ENCODE measurements around the gene PLPP3. TPM values are rescaled to one million over a fixed set of nuclear protein-coding genes. Genes with fewer than 3 reads are reported as not detected.

PLPP3 gene
- polyA plus RNA-seq, 3 donors = 0.21 to 0.32 TPM; not detected in 1

DNA sequence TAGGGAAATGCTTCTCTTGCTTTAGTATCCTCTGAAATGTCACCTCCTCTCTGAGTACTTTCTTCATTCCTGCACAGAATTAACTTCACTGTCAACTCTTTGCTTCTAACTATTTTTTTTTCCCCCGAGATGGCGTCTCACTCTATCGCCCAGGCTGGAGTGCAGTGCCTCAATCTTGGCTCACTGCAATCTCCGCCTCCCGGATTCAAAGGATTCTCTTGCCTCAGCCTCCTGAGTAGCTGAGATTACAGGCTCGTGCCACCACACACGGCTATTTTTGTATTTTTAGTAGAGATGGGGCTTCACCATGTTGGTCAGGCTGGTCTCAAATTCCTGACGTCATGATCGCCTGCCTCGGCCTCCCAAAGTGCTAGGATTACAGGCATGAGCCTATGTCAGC is 1.4 kb upstream of the PLPP3 start:
- Histone ChIP-seq H3K36me3 (replicated peaks in 1 of 2; ENCODE audit: control insufficient read depth in 1 of 2, insufficient read depth in 2 of 2, low read length in 2 of 2) (no peaks in the 10 kb centered on the region), H2AFZ (ENCODE audit: insufficient read depth, low read depth, low read length, poor library complexity, severe bottlenecking) (no peak overlapping the region), H3K27ac (ENCODE audit: low read depth in 1 of 2, low read length in 2 of 2) (no peak overlapping the region), H3K4me3 (replicated peaks in 1 of 3; ENCODE audit: low read depth in 2 of 3, low read length in 3 of 3) (no peak overlapping the region), H3K79me2 (ENCODE audit: insufficient read depth, low read length) (no peaks in the 10 kb centered on the region), H3K27me3 (ENCODE audit: control insufficient read depth in 2 of 2, insufficient read depth in 2 of 2, low read length in 2 of 2) (peaks cover 15 to 30% of the 10 kb centered on the region in 2 donors), H3K9me3 (replicated peaks in 1 of 2; ENCODE audit: control insufficient read depth in 1 of 2, insufficient read depth in 1 of 2, low read length in 2 of 2) (no peaks in the 10 kb centered on the region), H4K20me1 (ENCODE audit: insufficient read depth, low read length) (no peaks in the 10 kb centered on the region), H3K4me2 (replicated peaks; ENCODE audit: extremely low read depth, low read length, poor library complexity, severe bottlenecking) (no peak overlapping the region), H3K9ac (ENCODE audit: insufficient read depth, low read length, poor library complexity, severe bottlenecking) (no peak overlapping the region), H3K4me1 (ENCODE audit: control insufficient read depth in 1 of 2, insufficient read depth in 2 of 2, low read length in 2 of 2) (peaks cover 6 to 23% of the 10 kb centered on the region in 2 donors)
- 98% methylated on average over 9 of the region's 10 CpGs for WGBS (ENCODE audit: insufficient coverage)
- no peaks in the 10 kb centered on the region for H3K36me3 Mint-ChIP-seq
- TF ChIP-seq, protein P1, sequence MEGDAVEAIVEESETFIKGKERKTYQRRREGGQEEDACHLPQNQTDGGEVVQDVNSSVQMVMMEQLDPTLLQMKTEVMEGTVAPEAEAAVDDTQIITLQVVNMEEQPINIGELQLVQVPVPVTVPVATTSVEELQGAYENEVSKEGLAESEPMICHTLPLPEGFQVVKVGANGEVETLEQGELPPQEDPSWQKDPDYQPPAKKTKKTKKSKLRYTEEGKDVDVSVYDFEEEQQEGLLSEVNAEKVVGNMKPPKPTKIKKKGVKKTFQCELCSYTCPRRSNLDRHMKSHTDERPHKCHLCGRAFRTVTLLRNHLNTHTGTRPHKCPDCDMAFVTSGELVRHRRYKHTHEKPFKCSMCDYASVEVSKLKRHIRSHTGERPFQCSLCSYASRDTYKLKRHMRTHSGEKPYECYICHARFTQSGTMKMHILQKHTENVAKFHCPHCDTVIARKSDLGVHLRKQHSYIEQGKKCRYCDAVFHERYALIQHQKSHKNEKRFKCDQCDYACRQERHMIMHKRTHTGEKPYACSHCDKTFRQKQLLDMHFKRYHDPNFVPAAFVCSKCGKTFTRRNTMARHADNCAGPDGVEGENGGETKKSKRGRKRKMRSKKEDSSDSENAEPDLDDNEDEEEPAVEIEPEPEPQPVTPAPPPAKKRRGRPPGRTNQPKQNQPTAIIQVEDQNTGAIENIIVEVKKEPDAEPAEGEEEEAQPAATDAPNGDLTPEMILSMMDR (IDR thresholded peaks at IDR 0.05) = no peak
- no peaks in the 10 kb centered on the region for H3K9me3 Mint-ChIP-seq
- H3K27me3 Mint-ChIP-seq (ENCODE audit: low read depth in 3 of 3) = peaks cover 26 to 37% (median 29%) of the 10 kb centered on the region in 3 donors
- intact Hi-C loops (cut with micrococcal nuclease) = loop anchor here (10.0 kb wide), 3 partner anchors 1206 to 1436 kb away; no protein-coding TSS in a partner anchor
- peaks cover 29% of the 10 kb centered on the region for H3K4me1 Mint-ChIP-seq
- no peak for DNase-seq
- no peak overlapping the region for H3K27ac Mint-ChIP-seq
- peak overlapping the region in 1 of 2 donors; percentile 16 for H3K4me3 Mint-ChIP-seq

DNA sequence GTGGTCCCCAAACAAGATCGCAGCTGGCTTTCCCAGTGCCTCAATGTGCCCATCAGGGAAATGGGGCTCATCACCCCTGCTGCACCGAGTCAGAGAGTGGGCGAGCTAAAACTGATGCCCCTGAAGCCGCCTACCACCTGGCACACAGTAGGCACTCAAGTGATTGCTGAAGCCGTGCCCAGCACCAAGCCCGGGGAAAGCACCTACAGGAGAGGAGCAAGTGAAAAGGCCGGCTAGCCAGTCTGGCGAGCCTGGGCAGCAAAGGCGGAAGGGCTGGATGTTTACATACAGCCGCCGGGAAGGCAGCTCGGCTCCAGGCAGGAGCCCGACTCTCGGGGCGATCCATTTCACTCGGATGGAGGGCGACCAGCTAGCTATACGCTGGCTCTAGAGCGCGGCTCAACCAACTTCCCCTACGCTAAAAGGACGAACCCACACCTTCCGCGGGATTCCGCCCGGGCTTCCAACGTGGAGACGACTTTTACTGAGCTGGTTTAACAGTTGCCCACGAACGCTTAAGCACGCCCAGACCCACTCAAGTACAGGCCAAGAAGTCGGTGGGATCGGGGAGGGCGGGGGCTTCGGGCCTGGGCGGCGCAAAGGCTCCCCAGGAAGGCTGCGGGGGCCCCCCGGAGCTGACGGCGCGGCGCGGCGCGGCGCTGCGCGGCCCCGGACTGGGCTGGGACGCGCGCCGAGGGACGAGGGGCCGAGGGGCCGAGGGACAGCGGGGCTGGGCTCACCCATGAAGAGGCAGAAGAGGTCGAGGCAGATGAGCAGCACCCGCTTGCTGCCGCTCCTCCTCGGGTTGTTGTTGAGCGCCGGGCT is 1.0 kb downstream of the PLPP3 start:
- Histone ChIP-seq H3K4me1 (ENCODE audit: control insufficient read depth in 1 of 2, insufficient read depth in 2 of 2, low read length in 2 of 2) (peaks cover 6 to 23% of the 10 kb centered on the region in 2 donors), H4K20me1 (ENCODE audit: insufficient read depth, low read length) (no peaks in the 10 kb centered on the region), H3K79me2 (ENCODE audit: insufficient read depth, low read length) (no peaks in the 10 kb centered on the region), H3K27ac (ENCODE audit: low read depth in 1 of 2, low read length in 2 of 2) (no peak overlapping the region), H2AFZ (ENCODE audit: insufficient read depth, low read depth, low read length, poor library complexity, severe bottlenecking) (peak overlapping the region; percentile 89), H3K9me3 (replicated peaks in 1 of 2; ENCODE audit: control insufficient read depth in 1 of 2, insufficient read depth in 1 of 2, low read length in 2 of 2) (no peaks in the 10 kb centered on the region), H3K36me3 (replicated peaks in 1 of 2; ENCODE audit: control insufficient read depth in 1 of 2, insufficient read depth in 2 of 2, low read length in 2 of 2) (no peaks in the 10 kb centered on the region), H3K4me2 (replicated peaks; ENCODE audit: extremely low read depth, low read length, poor library complexity, severe bottlenecking) (peak overlapping the region; percentile 97), H3K27me3 (ENCODE audit: control insufficient read depth in 2 of 2, insufficient read depth in 2 of 2, low read length in 2 of 2) (peaks cover 15 to 30% of the 10 kb centered on the region in 2 donors), H3K4me3 (replicated peaks in 1 of 3; ENCODE audit: low read depth in 2 of 3, low read length in 3 of 3) (peak overlapping the region; percentile 50 to 90 (median 83)), H3K9ac (ENCODE audit: insufficient read depth, low read length, poor library complexity, severe bottlenecking) (peak overlapping the region; percentile 44)
- intact Hi-C loops (cut with micrococcal nuclease) = loop anchor here (5.0 to 10.0 kb wide), 2 partner anchors 164 to 171 kb away; no protein-coding TSS in a partner anchor
- 2% methylated on average over 56 of the region's 64 CpGs for WGBS (ENCODE audit: insufficient coverage)
- Mint-ChIP-seq H3K9me3 (no peaks in the 10 kb centered on the region), H3K4me3 (peak overlapping the region; percentile 92 to 96), H3K27ac (peak overlapping the region in 2 of 7 donors; percentile 54 to 82), H3K27me3 (ENCODE audit: low read depth in 3 of 3) (peaks cover 26 to 37% (median 29%) of the 10 kb centered on the region in 3 donors), H3K4me1 (peaks cover 33% of the 10 kb centered on the region), H3K36me3 (no peaks in the 10 kb centered on the region)
- peak; percentile 35 to 40 (median 35) for DNase-seq
- TF ChIP-seq, protein P1 (IDR thresholded peaks at IDR 0.05) = no peak
